Smooth muscle cell (in vitro differentiated cells): ENCODE data around the gene FRY. TPM values are rescaled to one million over a fixed set of nuclear protein-coding genes. Genes with fewer than 3 reads are reported as not detected.

ENCODE experiments used
- DNase-seq: peaks from one replicate; lab custom pipeline; 2025; ENCODE audit not compliant: unreplicated experiment; lab: John Stamatoyannopoulos, UW
- H2AFZ ChIP-seq: fragments of 200-600 bp; sonication (generic); 2 replicates; pipeline ENCODE4 v1.6.0; 2016; ENCODE audit warnings: antibody characterized with exemption, low read depth, mild to moderate bottlenecking
- H3F3A ChIP-seq: fragments of 200-600 bp; sonication (generic); 2 replicates; pipeline ENCODE4 v1.6.0; 2017; ENCODE audit warnings: antibody characterized with exemption, low read depth
- H3K27ac ChIP-seq: fragments of 200-600 bp; sonication (generic); 2 replicates; pipeline ENCODE4 v1.5.1; 2016; ENCODE audit warnings: low read depth, mild to moderate bottlenecking
- H3K27me3 ChIP-seq: fragments of 200-600 bp; sonication (generic); 2 replicates; pipeline ENCODE4 v1.6.1; 2016; ENCODE audit warnings: low read depth, mild to moderate bottlenecking
- H3K36me3 ChIP-seq: fragments of 200-600 bp; sonication (generic); 2 replicates; pipeline ENCODE4 v1.5.1; 2016; ENCODE audit warnings: low read depth
- H3K4me1 ChIP-seq: fragments of 200-600 bp; sonication (generic); 2 replicates; pipeline ENCODE4 v1.5.1; 2016; ENCODE audit warnings: low read depth
- H3K4me2 ChIP-seq: fragments of 200-600 bp; sonication (generic); 2 replicates; pipeline ENCODE4 v1.6.0; 2016; ENCODE audit warnings: mild to moderate bottlenecking
- H3K4me3 ChIP-seq: fragments of 200-600 bp; sonication (generic); 2 replicates; pipeline ENCODE4 v1.5.1; 2016; ENCODE audit warnings: mild to moderate bottlenecking
- H3K79me2 ChIP-seq: fragments of 200-600 bp; sonication (generic); 2 replicates; pipeline ENCODE4 v1.6.0; 2016; ENCODE audit warnings: low read depth, mild to moderate bottlenecking
- H3K9ac ChIP-seq: fragments of 200-600 bp; sonication (generic); 2 replicates; pipeline ENCODE4 v1.6.0; 2016; ENCODE audit warnings: low read depth
- H3K9me3 ChIP-seq: fragments of 200-600 bp; sonication (generic); replicated peaks from 2 replicates; pipeline ENCODE4 v1.5.1; 2016; ENCODE audit warnings: low read depth
- H4K20me1 ChIP-seq: fragments of 200-600 bp; sonication (generic); 2 replicates; pipeline ENCODE4 v1.6.0; 2016; ENCODE audit warnings: low read depth
- CTCF ChIP-seq: fragments of 200-600 bp; sonication (generic); IDR thresholded peaks from 2 replicates; pipeline ENCODE4 v1.5.1; 2017; ENCODE audit warnings: borderline replicate concordance, mild to moderate bottlenecking, antibody characterized with exemption; ENCODE audit not compliant: insufficient read depth, poor library complexity, severe bottlenecking
- WGBS: methylation state at CpG from one replicate; pipeline ENCODE4 v1.1.7; 2016; ENCODE audit warnings: low lambda C conversion rate; 5-methylcytosine and 5-hydroxymethylcytosine counted together
- polyA plus RNA-seq: library from polyadenylated mRNA; unstranded; fragments of >200 nt; fragmentation: Nextera tagmentation; extraction: Ambion mirVana; gene quantifications from 2 replicates; pipeline ENCODE4 v1.2.1, GENCODE V29; 2016
- total RNA-seq: library from RNA; depleted of rRNA; stranded (reverse); fragments of >200 nt; gene quantifications from 2 replicates; pipeline ENCODE4 v1.2.3, GENCODE V29; 2014

Gene FRY
- total and polyA plus RNA-seq, 2 experiments from 2014 or later: 1.1 to 3.2 TPM

DNA sequence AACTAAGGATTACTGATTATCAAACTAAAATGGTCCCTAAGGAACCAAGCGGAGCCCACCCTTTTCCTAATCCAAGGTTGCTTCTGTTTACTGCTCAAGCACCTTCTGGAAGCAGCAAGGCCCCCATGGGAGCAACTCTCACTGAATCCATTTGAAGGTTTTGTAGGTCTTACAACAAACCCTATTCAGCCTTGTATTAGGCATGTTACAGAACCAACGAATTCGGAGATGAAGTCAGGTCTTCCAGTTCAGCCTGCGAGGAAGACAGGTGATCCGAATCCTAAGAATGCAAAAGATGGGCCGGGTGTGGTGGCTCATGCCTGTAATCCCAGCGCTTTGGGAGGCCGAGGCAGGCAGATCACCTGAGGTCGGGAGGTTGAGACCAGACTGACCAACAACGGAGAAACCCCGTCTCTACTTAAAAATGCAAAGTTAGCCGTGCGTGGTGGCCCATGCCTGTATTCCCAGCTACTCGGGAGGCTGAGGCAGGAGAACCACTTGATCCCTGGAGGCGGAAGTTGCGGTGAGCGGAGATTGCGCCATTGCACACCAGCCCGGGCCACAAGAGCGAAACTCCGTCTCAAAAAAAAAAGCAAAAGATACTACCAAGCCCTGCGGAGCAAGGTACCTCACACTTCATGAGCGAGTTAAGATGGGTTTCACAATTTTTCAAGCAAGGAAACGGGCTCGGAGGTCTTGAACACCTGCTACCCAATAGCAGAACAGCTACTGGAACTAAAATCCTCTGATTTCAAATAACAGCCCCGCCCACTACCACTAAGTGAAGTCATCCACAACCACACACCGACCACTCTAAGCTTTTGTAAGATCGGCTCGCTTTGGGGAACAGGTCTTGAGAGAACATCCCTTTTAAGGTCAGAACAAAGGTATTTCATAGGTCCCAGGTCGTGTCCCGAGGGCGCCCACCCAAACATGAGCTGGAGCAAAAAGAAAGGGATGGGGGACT is 283.0 kb downstream of the FRY start:
- Histone ChIP-seq H3K27ac (peak overlapping the region; percentile 92), H3K4me1 (no peaks in the 10 kb centered on the region)

GRCh38 chr13:32315238-32316027 is 283.9 kb downstream of the FRY start, which contains the start of the genes BRCA2 and ZAR1L:
Gene BRCA2, plus strand, starts transcription at chr13:32315508. Its CDS starts 953 bp downstream, at chr13:32316461.
Gene ZAR1L, minus strand, starts transcription at chr13:32315363. Its CDS starts 3,438 bp downstream, at chr13:32311925.
- DNase-seq: peak; percentile 57
- peak within 1 kb of the TSS; percentile 68 for H3K4me3 ChIP-seq
- peak within 1 kb of the TSS; percentile 94 for H3K9ac ChIP-seq
- TF ChIP-seq CTCF: no peak
- peak within 1 kb of the TSS; percentile 84 for H3K4me2 ChIP-seq
- no peaks in the 10 kb centered on the region for H3K79me2 ChIP-seq
- no peaks in the 10 kb centered on the region for H3F3A ChIP-seq
- no peaks in the 10 kb centered on the region for H3K36me3 ChIP-seq
- no peaks in the 10 kb centered on the region for H4K20me1 ChIP-seq
- peak within 1 kb of the TSS; percentile 91 for H2AFZ ChIP-seq
- 3% methylated on average over 60 of the region's 60 CpGs for WGBS
- H3K4me1 ChIP-seq: no peaks in the 10 kb centered on the region
- H3K9me3 ChIP-seq: no peaks in the 10 kb centered on the region
- no peaks in the 10 kb centered on the region for H3K27me3 ChIP-seq
- H3K27ac ChIP-seq: peak within 1 kb of the TSS; percentile 92

More for the DNA sequence above, 283.0 kb downstream of the FRY start:
- Histone ChIP-seq H3K9me3 (no peaks in the 10 kb centered on the region), H2AFZ (peak overlapping the region; percentile 91), H3F3A (no peaks in the 10 kb centered on the region), H3K27me3 (no peaks in the 10 kb centered on the region), H4K20me1 (no peaks in the 10 kb centered on the region), H3K4me3 (peak overlapping the region; percentile 68), H3K4me2 (peak overlapping the region; percentile 84), H3K79me2 (no peaks in the 10 kb centered on the region), H3K36me3 (no peaks in the 10 kb centered on the region), H3K9ac (peak overlapping the region; percentile 94)
- DNase-seq: no peak
- TF ChIP-seq CTCF: no peak
- 79% methylated on average over 32 of the region's 32 CpGs for WGBS

GRCh38 chr13:32316028-32316339 is 284.4 kb downstream of the FRY start:
- WGBS: 1% methylated on average over 13 of the region's 13 CpGs
- H2AFZ ChIP-seq: peak overlapping the region; percentile 91
- H3K27ac ChIP-seq: peak overlapping the region; percentile 92
- no peaks in the 10 kb centered on the region for H3K27me3 ChIP-seq
- H4K20me1 ChIP-seq: no peaks in the 10 kb centered on the region
- no peaks in the 10 kb centered on the region for H3K9me3 ChIP-seq
- H3K4me3 ChIP-seq: peak overlapping the region; percentile 68
- H3K79me2 ChIP-seq: no peaks in the 10 kb centered on the region
- no peaks in the 10 kb centered on the region for H3F3A ChIP-seq
- peak overlapping the region; percentile 94 for H3K9ac ChIP-seq
- H3K36me3 ChIP-seq: no peaks in the 10 kb centered on the region
- peak; percentile 57 for DNase-seq
- H3K4me1 ChIP-seq: no peaks in the 10 kb centered on the region
- no peak for TF ChIP-seq CTCF
- H3K4me2 ChIP-seq: peak overlapping the region; percentile 84
